Panc1 (cell line): ENCODE results near the gene TOR1B.

Source experiments
- CTCF ChIP-seq: fragments of 450-650 bp; IDR thresholded peaks from 2 replicates; pipeline ENCODE4 v1.5.1; 2017; ENCODE audit warnings: mild to moderate bottlenecking
- POLR2AphosphoS5 ChIP-seq: IDR thresholded peaks from 2 replicates; pipeline ENCODE4 v1.6.1; 2012; ENCODE audit warnings: mild to moderate bottlenecking, low read depth, low read length, moderate library complexity
- REST ChIP-seq, 2 experiments: IDR thresholded peaks; 2 replicates each; pipeline ENCODE4 v1.6.1; 2011 to 2012; ENCODE audit warnings: low read depth in 2 of 2, control low read depth in 1 of 2, low read length in 1 of 2, mild to moderate bottlenecking in 1 of 2, moderate library complexity in 1 of 2; ENCODE audit not compliant: insufficient read depth in 1 of 2
- SIN3A ChIP-seq: IDR thresholded peaks from 2 replicates; pipeline ENCODE4 v1.6.1; 2012; ENCODE audit warnings: low read depth, mild to moderate bottlenecking, low read length, moderate library complexity, borderline replicate concordance; ENCODE audit not compliant: insufficient read depth

GRCh38 chr9:129822898-129823541 lies 20.0 kb downstream of the TOR1B start:
- TF ChIP-seq CTCF (no peak), REST (IDR thresholded peaks at IDR 0.05; ENCODE audit: insufficient read depth in 1 of 2, low read depth in 2 of 2, low read length in 1 of 2) (no peak), POLR2AphosphoS5 (no peak), SIN3A (no peak)
